ENCODE data around the gene FZD8. TPM values are rescaled to one million over a fixed set of nuclear protein-coding genes. Genes with fewer than 3 reads are reported as not detected.
A peak's percentile ranks its signal among the peaks of the same experiment; 100 is the strongest.

FZD8 gene
- total RNA-seq, 1 donor from 2014 or later, result 16.5 TPM

DNA sequence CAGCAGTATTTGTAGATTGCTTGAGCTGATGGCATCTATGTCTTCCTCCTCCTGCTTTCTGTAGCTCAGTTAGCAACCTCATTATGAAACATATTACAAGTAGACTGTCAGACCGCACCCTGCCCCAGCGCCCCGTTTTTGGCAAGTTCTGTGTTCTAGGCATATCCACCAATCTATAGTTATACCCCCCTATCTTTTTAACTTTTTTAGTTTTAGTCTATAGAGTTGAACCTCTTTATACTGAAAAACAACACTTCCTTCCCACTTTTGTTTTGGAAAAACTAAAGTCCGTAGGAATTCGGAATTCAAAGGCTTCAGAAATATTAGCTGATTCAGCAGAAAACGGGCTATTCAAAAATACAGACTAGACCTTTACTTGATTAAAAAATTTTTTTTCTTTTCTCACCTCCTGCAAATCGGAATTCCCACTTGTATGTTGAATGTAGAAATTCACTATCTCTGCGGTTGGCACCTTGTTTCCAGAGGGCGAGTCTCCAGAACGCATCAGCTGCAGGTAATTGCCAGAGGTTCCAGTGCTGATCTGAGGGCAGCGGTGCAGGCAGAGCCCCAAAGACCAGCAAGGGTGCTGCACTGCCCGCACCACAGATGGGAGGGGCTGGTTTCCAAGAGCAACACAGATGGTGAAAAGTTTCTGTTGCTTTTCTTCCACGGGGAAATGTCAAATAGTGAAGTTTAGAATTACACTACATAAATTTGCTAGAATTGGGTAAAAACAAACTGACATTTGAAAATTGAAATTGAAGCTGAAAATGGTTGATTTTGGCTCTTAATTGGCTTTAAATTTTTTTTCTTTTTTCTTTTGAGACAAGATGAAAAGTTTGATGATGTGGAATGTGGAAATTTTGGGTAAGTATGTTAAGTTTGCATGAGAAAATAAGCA is 2.2 kb upstream of the FZD8 start:
- Mint-ChIP-seq H3K4me3 (peak overlapping the region; percentile 86), H3K27me3 (ENCODE audit: low read depth) (peaks cover 34% of the 10 kb centered on the region), H3K27ac (no peak overlapping the region), H3K4me1 (peaks cover 23% of the 10 kb centered on the region), H3K36me3 (no peaks in the 10 kb centered on the region), H3K9me3 (peaks cover 4% of the 10 kb centered on the region)
- TF ChIP-seq, protein P1, sequence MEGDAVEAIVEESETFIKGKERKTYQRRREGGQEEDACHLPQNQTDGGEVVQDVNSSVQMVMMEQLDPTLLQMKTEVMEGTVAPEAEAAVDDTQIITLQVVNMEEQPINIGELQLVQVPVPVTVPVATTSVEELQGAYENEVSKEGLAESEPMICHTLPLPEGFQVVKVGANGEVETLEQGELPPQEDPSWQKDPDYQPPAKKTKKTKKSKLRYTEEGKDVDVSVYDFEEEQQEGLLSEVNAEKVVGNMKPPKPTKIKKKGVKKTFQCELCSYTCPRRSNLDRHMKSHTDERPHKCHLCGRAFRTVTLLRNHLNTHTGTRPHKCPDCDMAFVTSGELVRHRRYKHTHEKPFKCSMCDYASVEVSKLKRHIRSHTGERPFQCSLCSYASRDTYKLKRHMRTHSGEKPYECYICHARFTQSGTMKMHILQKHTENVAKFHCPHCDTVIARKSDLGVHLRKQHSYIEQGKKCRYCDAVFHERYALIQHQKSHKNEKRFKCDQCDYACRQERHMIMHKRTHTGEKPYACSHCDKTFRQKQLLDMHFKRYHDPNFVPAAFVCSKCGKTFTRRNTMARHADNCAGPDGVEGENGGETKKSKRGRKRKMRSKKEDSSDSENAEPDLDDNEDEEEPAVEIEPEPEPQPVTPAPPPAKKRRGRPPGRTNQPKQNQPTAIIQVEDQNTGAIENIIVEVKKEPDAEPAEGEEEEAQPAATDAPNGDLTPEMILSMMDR (IDR thresholded peaks at IDR 0.05; ENCODE audit: unreplicated experiment), result no peak
- no peak for DNase-seq (ENCODE audit: low spot score in 2 of 2, unreplicated experiment in 2 of 2)

DNA sequence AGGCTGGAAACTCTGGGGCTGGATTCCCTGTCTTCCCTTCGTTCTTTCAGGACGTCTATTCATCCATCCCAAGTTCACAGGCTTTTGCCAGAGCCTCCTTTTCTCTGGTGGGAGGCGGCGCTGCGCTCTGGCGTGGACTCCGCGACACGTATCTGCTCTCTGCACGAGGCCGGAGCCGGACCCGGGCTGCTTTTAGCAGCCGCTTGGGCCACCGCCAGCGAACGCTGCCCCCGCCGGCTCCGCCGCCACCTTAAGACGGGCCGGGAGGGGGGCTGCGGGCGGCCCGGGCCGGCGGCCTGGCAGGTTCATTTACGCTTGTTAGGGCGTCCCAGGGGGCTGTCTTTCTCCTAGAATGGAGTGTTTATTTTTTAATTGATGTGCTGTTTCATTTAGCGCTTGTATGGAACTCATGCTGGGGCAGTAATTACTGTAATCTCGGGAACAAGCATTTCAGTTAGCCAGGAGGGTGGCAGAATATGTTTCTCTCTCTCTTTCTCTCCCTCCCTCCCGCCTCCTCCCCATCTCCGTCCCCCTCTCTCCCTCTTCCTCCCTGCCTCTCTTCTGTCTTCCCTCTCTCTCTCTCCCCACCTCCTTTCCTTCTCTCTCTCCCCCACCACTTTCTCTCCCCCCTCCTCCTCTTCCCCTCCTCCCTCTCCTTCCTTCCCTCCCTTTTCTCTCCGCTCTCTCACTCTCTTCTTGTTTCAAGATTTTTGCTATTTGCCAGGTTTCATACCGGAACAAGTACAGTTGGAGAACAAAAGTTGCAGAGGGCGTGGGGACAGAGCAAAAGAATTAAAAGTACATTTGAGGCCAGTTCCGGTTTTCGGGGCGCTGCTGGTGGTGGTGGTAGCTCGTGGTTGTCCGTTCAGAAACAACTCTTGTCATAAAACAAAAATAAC is 1.3 kb upstream of the FZD8 start:
- Mint-ChIP-seq H3K9me3 (peaks cover 4% of the 10 kb centered on the region), H3K4me3 (peak overlapping the region; percentile 86), H3K27ac (peak overlapping the region; percentile 24), H3K27me3 (ENCODE audit: low read depth) (peaks cover 38% of the 10 kb centered on the region), H3K36me3 (no peaks in the 10 kb centered on the region), H3K4me1 (peaks cover 27% of the 10 kb centered on the region)
- peak; percentile 26 to 58 for DNase-seq (ENCODE audit: low spot score in 2 of 2, unreplicated experiment in 2 of 2)
- TF ChIP-seq, protein P1 (IDR thresholded peaks at IDR 0.05; ENCODE audit: unreplicated experiment), result no peak

DNA sequence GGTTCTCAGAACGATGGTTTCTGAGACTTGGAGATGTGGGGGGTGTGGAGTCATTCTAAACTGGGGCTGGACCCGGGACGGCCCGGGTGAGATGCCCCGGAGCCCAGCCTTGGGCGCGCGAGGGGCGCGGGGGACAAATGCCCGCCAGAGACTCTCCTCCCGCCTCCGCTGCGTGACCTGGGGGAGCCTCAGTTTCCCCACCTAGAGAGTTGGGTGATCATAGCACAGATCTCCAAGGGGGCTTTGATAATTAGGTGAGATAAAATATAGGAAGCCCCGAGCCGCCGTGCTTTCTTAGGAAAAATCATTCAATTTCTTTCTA is 658 bp upstream of the FZD8 start:
- H3K36me3 Mint-ChIP-seq, result no peaks in the 10 kb centered on the region
- peaks cover 44% of the 10 kb centered on the region for H3K27me3 Mint-ChIP-seq (ENCODE audit: low read depth)
- DNase-seq (ENCODE audit: low spot score in 2 of 2, unreplicated experiment in 2 of 2), result no peak
- peaks cover 4% of the 10 kb centered on the region for H3K9me3 Mint-ChIP-seq
- peaks cover 34% of the 10 kb centered on the region for H3K4me1 Mint-ChIP-seq
- no peak overlapping the region for H3K27ac Mint-ChIP-seq
- TF ChIP-seq, protein P1 (IDR thresholded peaks at IDR 0.05; ENCODE audit: unreplicated experiment), result no peak
- peak overlapping the region; percentile 86 for H3K4me3 Mint-ChIP-seq

DNA sequence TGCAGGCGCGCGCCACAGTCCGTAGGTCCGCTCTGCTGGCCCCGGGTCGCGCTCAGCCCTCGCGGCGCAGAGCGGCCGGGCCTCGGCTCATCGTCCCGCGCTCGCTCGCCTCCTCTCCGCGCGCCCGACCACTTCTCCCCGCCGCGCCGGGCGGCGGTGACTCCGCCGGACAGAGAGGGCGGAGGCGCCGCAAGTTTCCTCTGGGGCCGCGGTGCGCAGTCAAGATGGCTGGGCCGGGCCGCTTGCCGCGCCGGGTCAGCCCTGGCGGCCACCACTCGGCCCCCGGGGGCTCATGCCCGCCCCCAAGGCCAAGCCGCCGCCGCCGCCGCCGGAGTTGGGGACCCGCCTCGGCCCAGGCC is 441 bp downstream of the FZD8 start:
- Mint-ChIP-seq H3K4me3 (peak overlapping the region; percentile 86), H3K27me3 (ENCODE audit: low read depth) (peaks cover 55% of the 10 kb centered on the region), H3K9me3 (no peaks in the 10 kb centered on the region), H3K4me1 (peaks cover 44% of the 10 kb centered on the region), H3K36me3 (no peaks in the 10 kb centered on the region), H3K27ac (no peak overlapping the region)
- peak; percentile 25 to 49 for DNase-seq (ENCODE audit: low spot score in 2 of 2, unreplicated experiment in 2 of 2)
- TF ChIP-seq, protein P1 (IDR thresholded peaks at IDR 0.05; ENCODE audit: unreplicated experiment), result no peak

DNA sequence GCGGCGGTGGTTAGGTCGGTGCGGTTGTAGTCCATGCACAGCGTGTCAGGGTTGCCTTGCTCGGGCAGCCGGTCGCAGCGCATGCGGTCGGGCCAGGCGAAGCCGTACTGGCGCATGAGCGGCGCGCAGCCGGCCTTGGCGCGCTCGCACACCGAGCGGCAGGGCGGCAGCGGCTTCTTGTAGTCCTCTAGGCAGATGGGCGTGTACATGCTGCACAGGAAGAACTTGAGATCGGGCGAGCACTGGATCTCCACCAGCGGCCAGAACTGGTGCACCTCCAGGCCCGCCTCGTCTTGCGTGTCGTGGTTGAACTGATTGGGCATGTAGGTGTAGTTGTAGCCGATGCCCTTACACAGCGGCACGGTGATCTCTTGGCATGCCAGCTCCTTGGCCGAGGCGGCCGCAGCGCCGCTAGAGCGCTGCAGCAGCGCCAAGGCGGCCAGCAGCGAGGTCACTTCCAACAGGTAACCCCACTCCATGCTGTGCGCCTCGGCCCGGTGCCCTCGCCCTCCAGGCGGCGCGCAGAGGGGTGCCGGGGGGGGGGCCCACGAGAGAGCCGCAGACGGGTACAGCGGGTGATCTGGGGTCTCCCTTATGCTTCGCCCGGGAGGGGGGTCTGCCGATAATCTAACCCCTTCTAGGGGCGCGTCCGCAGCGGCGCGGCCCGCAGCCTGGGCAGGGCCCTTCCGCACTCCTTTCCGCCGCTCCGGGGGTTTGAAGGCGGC is 983 bp downstream of the FZD8 start:
- H3K27ac Mint-ChIP-seq, result no peak overlapping the region
- H3K36me3 Mint-ChIP-seq, result no peaks in the 10 kb centered on the region

More for the DNA sequence above, 983 bp downstream of the FZD8 start:
- Mint-ChIP-seq H3K27me3 (ENCODE audit: low read depth) (peaks cover 57% of the 10 kb centered on the region), H3K9me3 (no peaks in the 10 kb centered on the region), H3K4me1 (peaks cover 47% of the 10 kb centered on the region), H3K4me3 (peak overlapping the region; percentile 71)
- TF ChIP-seq, protein P1 (IDR thresholded peaks at IDR 0.05; ENCODE audit: unreplicated experiment), result peak; percentile 14
- peak; percentile 43 to 72 for DNase-seq (ENCODE audit: low spot score in 2 of 2, unreplicated experiment in 2 of 2)

Data from mesothelial cell of epicardium (in vitro differentiated cells).